Measurements from ENCODE around the gene SSBP2.

GRCh38 chr5:81650987-81651386, 99.9 kb downstream of the SSBP2 start:
- TF ChIP-seq TAF1 (IDR thresholded peaks at IDR 0.05; ENCODE audit: borderline replicate concordance, insufficient read depth, low read length) = no peak
- TF ChIP-seq REST (IDR thresholded peaks at IDR 0.05; ENCODE audit: insufficient read depth in 1 of 2, low read depth in 2 of 2, low read length in 2 of 2) = no peak
- no peak for TF ChIP-seq POLR2AphosphoS5 (IDR thresholded peaks at IDR 0.05; ENCODE audit: low read depth, low read length)
- TF ChIP-seq SIN3A (IDR thresholded peaks at IDR 0.05; ENCODE audit: borderline replicate concordance, insufficient read depth, low read length) = no peak

Measured in PFSK-1 (cell line).